ENCODE measurements around the gene LTBP4. TPM values are rescaled to one million over a fixed set of nuclear protein-coding genes. Genes with fewer than 3 reads are reported as not detected.

LTBP4 gene
- total RNA-seq, 1 experiment from 2014 or later = 30.8 TPM

DNA sequence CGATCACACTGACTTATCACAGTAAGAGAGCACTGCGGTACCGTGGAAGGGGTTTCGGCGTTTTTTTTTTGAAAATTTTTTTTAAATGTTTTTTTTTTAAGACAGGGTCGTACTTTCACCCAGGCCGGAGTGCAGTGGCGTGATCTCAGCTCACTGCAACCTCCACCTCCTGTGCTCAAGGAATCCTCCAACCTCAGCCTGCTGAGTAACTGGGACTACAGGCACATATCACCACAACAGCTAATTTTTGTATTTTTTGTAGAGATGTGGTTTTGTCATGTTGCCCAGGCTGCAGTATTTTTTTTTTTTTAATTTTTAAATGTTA, 19.0 kb downstream of the LTBP4 start:
- H3K4me1 Mint-ChIP-seq (ENCODE audit: low read depth, unreplicated experiment) = peaks cover 21% of the 10 kb centered on the region
- no peaks in the 10 kb centered on the region for H3K27me3 ChIP-seq (replicated peaks; ENCODE audit: control insufficient read depth, insufficient read depth, low read length)
- H3K27ac Mint-ChIP-seq (ENCODE audit: unreplicated experiment) = no peak overlapping the region
- no peaks in the 10 kb centered on the region for H3K36me3 Mint-ChIP-seq (ENCODE audit: insufficient read depth, unreplicated experiment)
- BruUV-seq (replicated peaks) = no TSS peak
- H3K4me1 ChIP-seq = peaks cover 11% of the 10 kb centered on the region; the same call in 1 of the 2 replicates
- no peak overlapping the region for H3K4me3 ChIP-seq (ENCODE audit: low read depth, low read length)
- no peaks in the 10 kb centered on the region for H3K9me3 Mint-ChIP-seq (ENCODE audit: unreplicated experiment)
- TF ChIP-seq, protein P1, sequence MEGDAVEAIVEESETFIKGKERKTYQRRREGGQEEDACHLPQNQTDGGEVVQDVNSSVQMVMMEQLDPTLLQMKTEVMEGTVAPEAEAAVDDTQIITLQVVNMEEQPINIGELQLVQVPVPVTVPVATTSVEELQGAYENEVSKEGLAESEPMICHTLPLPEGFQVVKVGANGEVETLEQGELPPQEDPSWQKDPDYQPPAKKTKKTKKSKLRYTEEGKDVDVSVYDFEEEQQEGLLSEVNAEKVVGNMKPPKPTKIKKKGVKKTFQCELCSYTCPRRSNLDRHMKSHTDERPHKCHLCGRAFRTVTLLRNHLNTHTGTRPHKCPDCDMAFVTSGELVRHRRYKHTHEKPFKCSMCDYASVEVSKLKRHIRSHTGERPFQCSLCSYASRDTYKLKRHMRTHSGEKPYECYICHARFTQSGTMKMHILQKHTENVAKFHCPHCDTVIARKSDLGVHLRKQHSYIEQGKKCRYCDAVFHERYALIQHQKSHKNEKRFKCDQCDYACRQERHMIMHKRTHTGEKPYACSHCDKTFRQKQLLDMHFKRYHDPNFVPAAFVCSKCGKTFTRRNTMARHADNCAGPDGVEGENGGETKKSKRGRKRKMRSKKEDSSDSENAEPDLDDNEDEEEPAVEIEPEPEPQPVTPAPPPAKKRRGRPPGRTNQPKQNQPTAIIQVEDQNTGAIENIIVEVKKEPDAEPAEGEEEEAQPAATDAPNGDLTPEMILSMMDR (IDR thresholded peaks at IDR 0.05; ENCODE audit: insufficient read depth in 1 of 2, low read depth in 1 of 2, low read length in 1 of 2, severe bottlenecking in 1 of 2, unreplicated experiment in 1 of 2) = no peak
- no peak overlapping the region for H3K4me3 Mint-ChIP-seq (ENCODE audit: unreplicated experiment)
- H3K36me3 ChIP-seq (ENCODE audit: control insufficient read depth, insufficient read depth, low read length) = no peaks in the 10 kb centered on the region
- no peaks in the 10 kb centered on the region for H3K9me3 ChIP-seq
- ChIA-PET CTCF (interaction anchor here (0.8 kb wide), 1 partner anchor 154 kb away, joined by 3 read pairs; no protein-coding TSS in a partner anchor), POLR2A (no interaction called here)
- intact Hi-C loops (cut with micrococcal nuclease; ENCODE audit: unreplicated experiment) = no loop called here
- no peaks in the 10 kb centered on the region for H3K27me3 Mint-ChIP-seq (ENCODE audit: insufficient read depth, unreplicated experiment)
- no peak for DNase-seq

DNA sequence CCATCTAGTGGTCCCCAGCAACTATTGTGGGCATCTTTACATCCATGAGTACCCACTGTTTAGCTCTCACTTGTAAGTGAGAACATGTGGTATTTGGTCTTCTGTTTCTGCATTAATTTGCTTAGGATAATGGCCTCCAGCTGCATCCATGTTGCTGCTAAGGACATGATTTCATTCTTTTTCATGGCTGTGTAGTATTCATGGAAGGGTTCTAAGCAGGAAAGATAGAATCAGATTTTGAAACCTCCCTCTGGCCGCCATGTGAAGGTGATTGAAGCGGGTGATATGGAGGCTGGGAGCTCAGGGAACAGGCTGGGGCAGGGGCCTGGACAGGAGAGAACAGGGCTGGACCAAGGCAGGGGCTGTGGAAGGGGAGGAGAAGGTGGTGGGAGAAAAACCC, 20.1 kb downstream of the LTBP4 start:
- H3K4me1 Mint-ChIP-seq (ENCODE audit: low read depth, unreplicated experiment) = peaks cover 15% of the 10 kb centered on the region
- Histone ChIP-seq H3K27me3 (replicated peaks; ENCODE audit: control insufficient read depth, insufficient read depth, low read length) (no peaks in the 10 kb centered on the region), H3K9me3 (no peaks in the 10 kb centered on the region), H3K4me3 (ENCODE audit: low read depth, low read length) (no peak overlapping the region), H3K4me1 (peaks cover 11% of the 10 kb centered on the region; the same call in 1 of the 2 replicates), H3K36me3 (ENCODE audit: control insufficient read depth, insufficient read depth, low read length) (no peaks in the 10 kb centered on the region)
- H3K36me3 Mint-ChIP-seq (ENCODE audit: insufficient read depth, unreplicated experiment) = no peaks in the 10 kb centered on the region
- TF ChIP-seq, protein P1 (IDR thresholded peaks at IDR 0.05; ENCODE audit: insufficient read depth in 1 of 2, low read depth in 1 of 2, low read length in 1 of 2, severe bottlenecking in 1 of 2, unreplicated experiment in 1 of 2) = no peak
- no peaks in the 10 kb centered on the region for H3K27me3 Mint-ChIP-seq (ENCODE audit: insufficient read depth, unreplicated experiment)
- no peak for DNase-seq
- H3K4me3 Mint-ChIP-seq (ENCODE audit: unreplicated experiment) = no peak overlapping the region
- ChIA-PET CTCF (interaction anchor here (1.3 kb wide), 1 partner anchor 72 kb away, joined by 3 read pairs; no protein-coding TSS in a partner anchor), POLR2A (no interaction called here)
- H3K27ac Mint-ChIP-seq (ENCODE audit: unreplicated experiment) = no peak overlapping the region
- no TSS peak for BruUV-seq (replicated peaks)
- intact Hi-C loops (cut with micrococcal nuclease; ENCODE audit: unreplicated experiment) = no loop called here
- no peaks in the 10 kb centered on the region for H3K9me3 Mint-ChIP-seq (ENCODE audit: unreplicated experiment)

DNA sequence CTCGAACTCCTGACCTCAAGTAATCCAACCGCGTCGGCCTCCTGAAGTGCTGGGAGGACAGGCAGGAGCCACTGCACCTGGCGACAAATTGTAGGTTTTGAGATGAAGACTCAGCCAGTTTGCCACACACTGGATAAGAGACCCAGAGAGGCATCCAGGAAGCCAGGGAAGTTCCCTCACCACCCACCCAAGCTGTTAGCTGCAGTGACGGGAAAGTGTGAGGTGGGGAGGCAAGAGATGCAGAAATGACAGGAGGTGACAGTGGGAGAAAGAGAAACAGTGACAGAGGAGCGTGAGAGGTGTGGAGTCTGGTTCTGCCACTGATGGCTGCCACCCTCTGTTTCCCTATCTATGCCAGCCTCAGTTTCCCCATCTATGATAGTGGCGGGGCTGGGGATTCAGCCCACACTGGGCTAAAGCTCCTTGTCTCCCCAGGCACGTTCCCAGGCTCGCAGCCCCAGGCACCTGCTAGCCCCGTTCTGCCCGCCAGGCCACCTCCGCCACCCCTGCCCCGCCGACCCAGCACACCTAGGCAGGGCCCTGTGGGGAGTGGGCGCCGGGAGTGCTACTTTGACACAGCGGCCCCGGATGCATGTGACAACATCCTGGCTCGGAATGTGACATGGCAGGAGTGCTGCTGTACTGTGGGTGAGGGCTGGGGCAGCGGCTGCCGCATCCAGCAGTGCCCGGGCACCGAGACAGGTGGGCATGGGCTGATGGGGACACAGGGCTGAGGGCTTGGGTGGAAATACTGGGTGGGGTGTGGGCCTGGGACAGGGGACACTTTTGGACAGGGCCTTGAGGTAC, 21.0 kb downstream of the LTBP4 start:
- Mint-ChIP-seq H3K36me3 (ENCODE audit: insufficient read depth, unreplicated experiment) (no peaks in the 10 kb centered on the region), H3K4me1 (ENCODE audit: low read depth, unreplicated experiment) (peaks cover 15% of the 10 kb centered on the region), H3K9me3 (ENCODE audit: unreplicated experiment) (no peaks in the 10 kb centered on the region), H3K4me3 (ENCODE audit: unreplicated experiment) (no peak overlapping the region), H3K27me3 (ENCODE audit: insufficient read depth, unreplicated experiment) (no peaks in the 10 kb centered on the region), H3K27ac (ENCODE audit: unreplicated experiment) (no peak overlapping the region)
- no peaks in the 10 kb centered on the region for H3K27me3 ChIP-seq (replicated peaks; ENCODE audit: control insufficient read depth, insufficient read depth, low read length)
- POLR2A ChIA-PET = no interaction called here
- intact Hi-C loops (cut with micrococcal nuclease; ENCODE audit: unreplicated experiment) = no loop called here
- no peaks in the 10 kb centered on the region for H3K36me3 ChIP-seq (ENCODE audit: control insufficient read depth, insufficient read depth, low read length)
- DNase-seq = no peak
- no peaks in the 10 kb centered on the region for H3K9me3 ChIP-seq
- no TSS peak for BruUV-seq (replicated peaks)
- no peak overlapping the region for H3K4me3 ChIP-seq (ENCODE audit: low read depth, low read length)
- TF ChIP-seq, protein P1 (IDR thresholded peaks at IDR 0.05; ENCODE audit: insufficient read depth in 1 of 2, low read depth in 1 of 2, low read length in 1 of 2, severe bottlenecking in 1 of 2, unreplicated experiment in 1 of 2) = no peak
- H3K4me1 ChIP-seq = peaks cover 11% of the 10 kb centered on the region; the same call in 1 of the 2 replicates
- CTCF ChIA-PET = interaction anchor here (1.3 kb wide), 1 partner anchor 73 kb away, joined by 3 read pairs; no protein-coding TSS in a partner anchor
